ENCODE results near the gene FAF2. TPM values are rescaled to one million over a fixed set of nuclear protein-coding genes. Genes with fewer than 3 reads are reported as not detected.

The FAF2 gene
- polyA plus RNA-seq, 2 of the 4 experiments (the other 2 are of a cell fraction), result 42.4 to 90.3 TPM

GRCh38 chr5:176530983-176531901 lies 83.1 kb downstream of the FAF2 start:
- H3K27ac ChIP-seq, result peak overlapping the region in 1 of 2 experiments; percentile 40; a peak in 2 of 6 replicates
- POLR2A ChIA-PET, result no interaction called here

More at GRCh38 chr5:176530983-176531901, 83.1 kb downstream of the FAF2 start:
- H3K4me2 ChIP-seq, result no peak overlapping the region
- no peak for DNase-seq (ENCODE audit: low read depth in 1 of 2, low spot score in 1 of 2)
- H3K9me3 ChIP-seq, result no peaks in the 10 kb centered on the region
- no peak for TF ChIP-seq CHD4 (IDR thresholded peaks at IDR 0.05; ENCODE audit: borderline replicate concordance)
- no peak for TF ChIP-seq PHF8 (IDR thresholded peaks at IDR 0.05; ENCODE audit: borderline replicate concordance, low read depth)
- no peak for TF ChIP-seq GATA3 (IDR thresholded peaks at IDR 0.05; ENCODE audit: borderline replicate concordance)
- TF ChIP-seq FOSL2 (IDR thresholded peaks at IDR 0.05), result no peak
- no peak for TF ChIP-seq FOSL2 (CRISPR knock-in tag; IDR thresholded peaks at IDR 0.05)
- TF ChIP-seq EHMT2 (IDR thresholded peaks at IDR 0.05; ENCODE audit: low read depth), result no peak
- no peak for TF ChIP-seq HES2 (IDR thresholded peaks at IDR 0.05)
- TF ChIP-seq HOXB5 (CRISPR knock-in tag; IDR thresholded peaks at IDR 0.05), result no peak
- no peak for TF ChIP-seq TFCP2L1 (CRISPR knock-in tag; IDR thresholded peaks at IDR 0.05)
- TF ChIP-seq RFX5 (IDR thresholded peaks at IDR 0.05), result no peak
- no peak for TF ChIP-seq HEYL (CRISPR knock-in tag; IDR thresholded peaks at IDR 0.05)
- TF ChIP-seq POLR2AphosphoS2 (conservative IDR thresholded peaks at IDR 0.05; ENCODE audit: low read length), result no peak
- TF ChIP-seq HMGXB4 (CRISPR knock-in tag; IDR thresholded peaks at IDR 0.05; ENCODE audit: borderline replicate concordance), result no peak
- TF ChIP-seq MAZ (IDR thresholded peaks at IDR 0.05; ENCODE audit: borderline replicate concordance, low read depth, low read length), result no peak
- TF ChIP-seq RAD21 (conservative IDR thresholded peaks at IDR 0.05 in 1 of 2, IDR thresholded peaks at IDR 0.05 in 1 of 2), result no peak
- TF ChIP-seq POLR2A (IDR thresholded peaks at IDR 0.05; ENCODE audit: low read length), result no peak
- no peak for TF ChIP-seq JUN (IDR thresholded peaks at IDR 0.05)
- no peak for TF ChIP-seq EP300 (IDR thresholded peaks at IDR 0.05)
- TF ChIP-seq REST (IDR thresholded peaks at IDR 0.05), result no peak
- TF ChIP-seq BHLHE40 (IDR thresholded peaks at IDR 0.05; ENCODE audit: low read depth, low read length), result no peak
- no peak for TF ChIP-seq NFE2L2 (conservative IDR thresholded peaks at IDR 0.05; ENCODE audit: low read length)
- 78% methylated on average over 19 of the region's 24 CpGs for WGBS (ENCODE audit: missing lambda C conversion rate)
- ATAC-seq, result peak in 1 of 2 experiments; percentile 15; a peak in 3 of 6 replicates
- H3K4me1 ChIP-seq, result peaks cover 40% of the 10 kb centered on the region
- FAIRE-seq, result no peak
- CTCF ChIA-PET, result interaction anchor here (0.8 to 2.2 kb wide), 6 partner anchors 11 to 116 kb away, joined by 3 to 9 read pairs (median 4); partner anchors contain the start of genes CLTB, FAF2 and TSPAN17
- H3K4me3 ChIP-seq, result no peak overlapping the region
